AG09309 (cell line): ENCODE data around the gene TMPRSS13.

Experiments used
- DNase-seq: peaks from one replicate; pipeline ENCODE4 v3.0.0-alpha.2; 2010; ENCODE audit warnings: low read depth
- H3K4me3 ChIP-seq: 2 replicates; pipeline ENCODE4 v1.5.1; 2011; ENCODE audit warnings: mild to moderate bottlenecking, low read depth, low read length, moderate library complexity; ENCODE audit not compliant: control insufficient read depth
- TF ChIP-seq, protein P1 (sequence below): IDR thresholded peaks from 2 replicates; pipeline ENCODE4 v1.5.1; 2011; ENCODE audit warnings: mild to moderate bottlenecking, low read depth, low read length, inconsistent platforms; ENCODE audit not compliant: insufficient read depth, control insufficient read depth; ENCODE audit errors: missing control alignments

TMPRSS13 gene

DNA sequence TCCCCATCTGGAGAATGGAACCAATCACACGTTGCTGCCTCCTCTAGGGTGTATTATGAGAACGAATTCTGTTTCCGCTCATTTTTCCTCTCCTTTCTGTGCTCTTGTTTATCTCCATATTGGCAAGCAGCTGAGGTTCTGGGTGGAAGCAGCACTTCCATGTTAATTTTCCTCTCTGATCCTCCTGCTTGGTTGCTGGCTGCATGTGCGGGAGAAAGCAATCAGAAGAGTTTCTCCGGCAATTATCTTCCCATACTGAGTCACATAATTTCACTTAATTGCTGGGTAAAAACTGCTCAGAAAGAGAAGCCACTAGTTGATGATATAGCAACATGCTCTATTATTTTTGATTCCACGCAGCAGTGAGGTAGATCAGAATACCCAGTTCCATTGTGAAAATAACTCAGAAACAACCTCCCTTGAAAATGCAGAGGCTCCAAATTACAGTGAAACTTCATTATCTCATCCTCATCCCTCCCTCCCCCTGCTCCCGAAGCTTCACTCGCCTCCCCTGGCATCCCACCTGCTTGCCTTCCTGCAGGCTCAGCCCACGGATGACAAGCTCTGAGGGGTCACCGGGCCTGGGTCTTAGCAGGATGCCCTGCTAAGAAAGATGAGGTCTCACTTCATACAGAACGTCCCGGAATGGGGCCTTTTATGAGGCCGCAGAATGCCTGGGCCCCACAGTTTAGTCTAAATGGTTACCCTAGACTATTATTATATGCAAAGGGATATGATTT lies 73.1 kb downstream of the TMPRSS13 start:
- no peak overlapping the region for H3K4me3 ChIP-seq
- TF ChIP-seq, protein P1, sequence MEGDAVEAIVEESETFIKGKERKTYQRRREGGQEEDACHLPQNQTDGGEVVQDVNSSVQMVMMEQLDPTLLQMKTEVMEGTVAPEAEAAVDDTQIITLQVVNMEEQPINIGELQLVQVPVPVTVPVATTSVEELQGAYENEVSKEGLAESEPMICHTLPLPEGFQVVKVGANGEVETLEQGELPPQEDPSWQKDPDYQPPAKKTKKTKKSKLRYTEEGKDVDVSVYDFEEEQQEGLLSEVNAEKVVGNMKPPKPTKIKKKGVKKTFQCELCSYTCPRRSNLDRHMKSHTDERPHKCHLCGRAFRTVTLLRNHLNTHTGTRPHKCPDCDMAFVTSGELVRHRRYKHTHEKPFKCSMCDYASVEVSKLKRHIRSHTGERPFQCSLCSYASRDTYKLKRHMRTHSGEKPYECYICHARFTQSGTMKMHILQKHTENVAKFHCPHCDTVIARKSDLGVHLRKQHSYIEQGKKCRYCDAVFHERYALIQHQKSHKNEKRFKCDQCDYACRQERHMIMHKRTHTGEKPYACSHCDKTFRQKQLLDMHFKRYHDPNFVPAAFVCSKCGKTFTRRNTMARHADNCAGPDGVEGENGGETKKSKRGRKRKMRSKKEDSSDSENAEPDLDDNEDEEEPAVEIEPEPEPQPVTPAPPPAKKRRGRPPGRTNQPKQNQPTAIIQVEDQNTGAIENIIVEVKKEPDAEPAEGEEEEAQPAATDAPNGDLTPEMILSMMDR, result no peak
- DNase-seq, result no peak

DNA sequence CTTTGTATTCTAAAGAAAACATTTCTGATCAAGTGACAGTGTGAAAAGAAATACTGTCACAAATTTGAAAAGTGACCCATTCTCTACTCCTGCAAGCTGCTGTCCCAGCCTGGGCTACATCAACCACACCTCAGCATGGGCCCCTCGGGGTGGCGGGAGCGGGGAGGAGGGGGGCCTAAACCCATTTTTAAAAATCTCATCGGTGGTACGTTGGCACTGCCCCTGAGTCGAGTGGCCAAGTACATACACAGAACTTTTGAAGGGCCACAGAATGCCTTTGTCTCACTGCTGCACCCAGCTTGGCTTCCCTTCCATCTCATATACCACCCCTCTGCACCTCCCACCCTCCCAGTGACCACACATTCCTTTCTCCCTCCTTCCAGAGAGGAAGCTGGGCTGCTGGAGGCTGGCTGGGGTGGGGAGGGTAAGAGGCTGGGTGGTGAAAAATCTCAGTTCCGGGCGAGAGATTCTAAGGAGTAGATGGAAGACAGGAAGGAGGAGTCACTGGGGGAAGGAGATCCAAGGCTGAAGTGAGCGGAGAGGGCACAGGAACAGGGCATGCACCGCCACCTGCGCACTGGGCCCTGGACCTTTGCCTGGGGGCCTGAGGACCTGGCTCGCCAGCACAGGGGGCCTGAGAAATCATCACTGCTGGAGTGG lies 73.9 kb downstream of the TMPRSS13 start:
- TF ChIP-seq, protein P1, result no peak
- DNase-seq, result no peak
- no peak overlapping the region for H3K4me3 ChIP-seq

DNA sequence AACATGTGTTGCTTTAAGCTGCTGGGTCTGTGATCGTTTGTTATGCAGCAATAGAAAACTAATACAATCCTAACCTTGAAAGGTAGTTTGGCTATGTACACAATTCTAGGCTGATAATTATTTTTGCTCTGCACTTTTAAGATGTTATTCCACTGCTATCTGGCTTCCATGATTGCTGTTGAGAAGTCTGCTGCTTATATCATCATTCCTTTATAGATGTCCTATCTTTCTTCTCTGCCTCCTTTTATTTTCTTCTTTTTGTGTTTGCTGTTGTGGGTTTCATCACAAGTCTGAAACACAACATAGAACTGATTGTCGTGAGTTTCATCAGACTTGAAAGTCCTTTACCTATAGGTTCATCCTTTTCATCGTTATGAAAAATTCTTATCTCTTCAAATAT lies 76.9 kb downstream of the TMPRSS13 start:
- DNase-seq, result no peak
- TF ChIP-seq, protein P1, result no peak
- no peak overlapping the region for H3K4me3 ChIP-seq

DNA sequence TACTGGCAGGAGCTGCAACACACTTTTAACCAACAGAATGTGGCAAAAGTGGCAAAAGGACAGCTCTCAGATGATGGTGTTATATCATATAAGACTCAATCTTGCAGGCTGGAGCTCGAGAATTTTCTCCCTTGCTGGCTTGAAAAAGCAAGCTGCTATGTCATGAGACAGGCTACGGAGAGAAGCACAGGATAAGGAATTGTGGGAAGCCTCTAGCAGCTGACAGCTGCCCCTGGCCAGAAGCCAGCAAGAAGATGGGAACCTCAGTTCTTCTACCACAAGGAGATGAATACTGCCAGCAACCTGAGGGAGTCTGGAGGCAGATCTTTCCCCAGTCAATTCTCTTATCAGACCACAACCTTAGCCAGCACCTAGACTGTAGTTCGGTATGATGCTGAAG lies 77.3 kb downstream of the TMPRSS13 start:
- TF ChIP-seq, protein P1, result no peak
- no peak overlapping the region for H3K4me3 ChIP-seq
- DNase-seq, result no peak

DNA sequence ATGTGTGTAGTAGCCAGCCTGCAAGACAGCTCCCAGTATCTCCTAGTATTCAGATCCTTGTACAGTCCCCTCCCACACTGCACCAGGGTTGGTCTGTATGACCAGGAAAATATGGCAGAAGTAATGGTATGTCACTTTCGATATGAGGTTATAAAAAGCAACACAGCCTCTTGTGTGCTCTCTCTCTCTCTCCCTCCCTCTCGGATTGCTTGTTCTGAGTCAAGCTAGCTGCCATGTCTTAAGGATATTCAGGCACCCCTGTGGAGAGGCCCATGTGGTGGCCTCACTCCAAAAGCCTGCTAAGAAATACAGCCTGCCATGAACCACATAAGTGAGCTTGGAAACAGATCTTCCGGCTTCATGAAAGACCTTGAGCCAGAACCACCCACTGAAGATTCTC lies 78.1 kb downstream of the TMPRSS13 start:
- H3K4me3 ChIP-seq, result no peak overlapping the region
- TF ChIP-seq, protein P1, result no peak
- no peak for DNase-seq
